ENCODE data around the gene TMEM176B.

The TMEM176B gene

DNA sequence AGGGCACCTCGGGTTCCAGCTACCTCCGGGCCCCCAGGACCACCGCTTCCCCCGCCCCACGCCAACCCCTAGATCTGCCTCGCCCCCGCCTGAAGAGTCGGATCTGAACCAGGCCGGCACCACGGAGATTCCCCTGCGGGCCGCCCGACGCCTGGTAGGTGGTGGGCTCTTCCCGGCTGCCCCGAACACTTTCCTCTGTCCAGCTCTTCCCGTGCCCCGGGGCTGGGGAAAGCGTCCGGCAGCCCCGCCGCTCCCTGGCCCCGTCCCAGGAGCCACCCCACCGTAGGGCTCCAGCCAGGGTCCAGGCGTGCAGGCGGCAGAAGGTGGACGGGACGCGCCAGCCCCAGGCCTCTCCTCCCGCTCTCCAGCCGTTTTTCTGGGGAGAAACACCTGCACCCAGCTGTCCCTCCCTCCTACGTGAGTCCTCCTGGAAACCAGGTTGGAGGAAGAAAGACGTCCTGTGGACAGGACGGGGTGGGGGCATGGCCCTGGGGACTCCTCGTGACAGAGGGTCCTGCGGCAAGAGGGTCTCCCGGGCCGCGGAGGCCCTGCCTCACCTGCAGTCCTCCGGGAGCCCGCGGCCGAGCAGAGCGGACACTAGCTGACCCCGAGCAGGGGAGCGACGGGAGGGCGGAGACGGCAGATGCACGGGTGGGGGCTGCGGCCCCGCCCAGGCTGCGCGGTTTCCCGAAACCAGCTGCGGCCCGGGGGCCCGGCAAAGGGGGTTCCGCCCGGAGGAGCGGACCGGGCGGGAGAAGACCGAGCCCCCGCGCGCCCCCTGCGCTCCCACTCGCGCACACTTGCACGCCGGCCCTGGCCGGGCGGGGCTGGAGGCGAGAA, at the start of gene TMEM176B:
Gene TMEM176B, minus strand, starts transcription at position 624 of the 840 bp plus-strand sequence. CDS start 3,795 bp downstream, outside the sequence.
- DNase-seq (ENCODE audit: low read depth, low spot score) = no peak

DNA sequence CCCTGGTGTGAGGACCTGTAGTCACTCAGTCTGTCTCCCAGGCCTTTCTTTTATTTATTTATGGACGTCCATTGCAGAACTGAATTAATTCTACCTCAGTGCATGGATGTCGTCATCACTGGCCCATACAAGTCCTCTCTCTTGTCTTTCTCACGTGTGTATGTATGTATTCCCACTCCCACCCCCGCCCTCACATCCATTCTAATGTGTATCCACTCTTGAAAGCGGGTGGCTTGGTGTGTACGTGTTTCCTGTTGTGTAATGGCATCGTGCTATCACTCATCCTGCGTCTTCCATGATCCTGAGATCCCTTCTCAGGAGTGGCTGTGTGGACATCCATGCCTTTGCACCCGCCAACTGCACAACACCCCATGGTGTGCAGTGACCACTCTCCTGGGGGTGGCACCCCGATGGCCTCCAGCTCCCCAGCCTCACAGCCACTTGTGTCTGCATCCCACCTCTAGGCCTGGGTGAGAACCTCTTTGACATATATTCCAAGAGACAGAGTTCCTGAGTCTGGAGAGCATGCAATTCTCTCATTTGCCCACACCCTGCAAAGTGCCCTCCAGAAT, 49.1 kb upstream of the TMEM176B start:
- DNase-seq (ENCODE audit: low read depth, low spot score) = no peak

DNA sequence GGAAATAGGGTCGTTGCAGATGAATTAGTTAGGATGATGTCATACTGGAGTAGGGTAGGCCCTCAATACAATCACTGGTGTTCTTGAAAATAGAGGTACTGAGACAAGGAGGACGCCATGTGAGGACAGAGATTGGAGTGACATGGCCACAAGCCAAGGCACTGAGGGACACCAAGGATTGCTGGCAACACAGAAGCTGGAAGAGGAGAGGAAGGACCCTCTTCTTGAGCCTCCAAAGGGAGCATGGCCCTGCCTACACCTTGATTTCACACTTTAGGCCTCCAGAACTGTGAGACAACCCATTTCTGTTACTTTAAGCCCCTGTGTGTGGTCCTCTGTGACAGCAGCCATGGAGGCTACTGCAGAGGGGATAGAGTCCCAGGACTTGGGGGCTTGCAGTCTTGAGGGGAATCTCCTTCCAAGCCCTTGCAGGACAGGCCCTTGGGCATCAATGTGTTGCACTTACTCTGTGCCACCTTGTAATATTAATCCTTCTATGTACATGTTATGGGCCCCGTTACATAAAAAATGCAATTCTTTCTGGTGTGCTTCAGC, 48.5 kb upstream of the TMEM176B start:
- no peak for DNase-seq (ENCODE audit: low read depth, low spot score)

DNA sequence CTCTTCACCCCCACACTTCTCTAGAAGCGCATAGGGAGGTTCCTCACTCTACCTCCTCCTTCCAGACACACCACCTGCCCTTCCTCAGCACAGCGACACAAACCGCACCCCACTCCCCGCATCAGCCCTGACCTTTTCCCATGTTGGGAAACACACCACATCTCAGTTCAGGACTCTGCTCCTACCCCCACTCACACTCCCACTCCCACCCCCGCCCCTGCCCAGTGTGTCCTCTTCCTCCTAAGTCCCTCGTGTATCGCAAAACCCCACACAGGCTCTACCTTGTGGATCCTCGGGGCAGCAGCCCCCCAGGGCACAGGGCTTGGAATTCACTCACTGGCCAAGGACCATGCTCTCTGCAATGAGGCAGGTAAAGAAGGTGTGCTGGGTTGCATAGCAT, 47.9 kb upstream of the TMEM176B start:
- DNase-seq (ENCODE audit: low read depth, low spot score) = no peak

DNA sequence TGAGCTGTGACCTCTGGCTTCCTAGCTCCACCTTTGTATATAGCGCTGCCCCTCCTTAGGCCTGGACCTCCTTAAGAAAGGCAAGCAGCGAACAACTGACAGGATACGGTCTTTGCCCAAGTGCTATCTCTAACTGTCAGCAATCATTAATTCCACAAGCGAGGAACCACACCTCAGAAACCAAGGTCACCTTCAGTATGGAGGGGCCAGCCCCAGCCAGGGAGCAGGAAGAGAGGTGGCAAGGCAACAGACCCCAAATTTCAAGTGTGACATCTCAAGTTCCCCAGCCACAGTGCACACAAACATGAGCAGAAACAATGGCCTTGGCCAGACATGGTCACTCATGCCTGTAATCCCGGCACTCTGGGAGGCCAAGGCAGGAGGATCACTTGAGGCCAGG, 47.4 kb upstream of the TMEM176B start:
- DNase-seq (ENCODE audit: low read depth, low spot score) = no peak

DNA sequence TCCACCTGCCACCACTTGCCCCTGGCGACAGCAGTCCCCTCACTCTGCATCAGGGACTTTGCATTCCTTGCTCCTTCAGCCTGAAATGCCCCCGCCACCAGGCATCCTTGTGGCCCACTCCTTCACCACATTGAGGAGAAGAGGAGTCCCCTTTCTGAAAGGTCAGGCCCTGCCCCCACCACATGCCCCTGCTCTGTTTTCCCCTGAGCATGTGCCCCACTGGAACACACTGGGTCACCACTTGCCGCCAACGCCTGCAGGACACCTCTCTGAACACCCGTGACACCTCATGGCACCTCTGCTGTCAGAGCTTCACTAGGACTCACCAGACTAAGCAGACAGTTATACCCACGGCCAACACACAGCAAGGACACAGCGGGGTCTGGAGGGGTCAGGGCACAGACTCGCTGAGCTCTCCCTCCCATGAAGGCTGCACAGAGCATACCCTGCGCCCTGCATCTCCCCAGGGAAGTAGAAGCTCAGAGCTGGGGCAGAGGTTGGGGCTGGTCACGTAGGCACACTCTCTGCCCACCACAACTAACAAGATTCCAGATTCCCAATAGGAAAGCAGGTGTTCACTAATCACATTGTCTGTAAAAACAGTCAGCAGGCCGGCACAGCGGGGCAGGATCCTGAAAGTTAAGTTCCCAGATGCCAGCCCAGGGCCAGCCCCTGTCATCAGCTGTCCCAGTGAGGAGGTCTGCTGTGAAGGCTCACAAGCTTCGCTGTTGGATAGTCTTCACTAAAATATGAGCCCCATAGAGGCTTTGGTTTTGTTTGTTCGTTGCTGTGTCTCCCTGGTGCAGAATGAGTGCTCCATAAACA, 46.3 kb upstream of the TMEM176B start:
- no peak for DNase-seq (ENCODE audit: low read depth, low spot score)

DNA sequence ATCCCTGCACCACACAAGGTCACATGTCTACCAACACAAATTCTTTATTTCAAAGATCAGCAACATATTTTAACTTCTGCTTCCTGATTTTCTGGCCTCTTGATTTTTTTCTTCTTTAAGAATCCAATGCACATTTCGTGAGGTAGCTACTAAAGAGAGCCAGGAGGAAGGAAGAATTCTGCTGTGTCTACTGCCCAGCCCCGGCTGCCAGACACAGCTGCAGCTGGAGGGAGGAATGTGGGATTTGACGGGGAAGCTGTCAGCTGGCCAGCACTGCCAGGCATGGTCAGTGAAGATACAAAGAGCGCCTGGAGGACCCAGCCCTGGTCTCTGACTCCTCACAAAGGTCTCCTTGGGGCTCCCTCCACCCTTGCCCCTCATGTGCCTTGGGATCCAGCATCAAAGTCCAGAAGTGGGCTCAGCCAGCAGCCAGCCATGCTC, 45.3 kb upstream of the TMEM176B start:
- DNase-seq (ENCODE audit: low read depth, low spot score) = no peak

DNA sequence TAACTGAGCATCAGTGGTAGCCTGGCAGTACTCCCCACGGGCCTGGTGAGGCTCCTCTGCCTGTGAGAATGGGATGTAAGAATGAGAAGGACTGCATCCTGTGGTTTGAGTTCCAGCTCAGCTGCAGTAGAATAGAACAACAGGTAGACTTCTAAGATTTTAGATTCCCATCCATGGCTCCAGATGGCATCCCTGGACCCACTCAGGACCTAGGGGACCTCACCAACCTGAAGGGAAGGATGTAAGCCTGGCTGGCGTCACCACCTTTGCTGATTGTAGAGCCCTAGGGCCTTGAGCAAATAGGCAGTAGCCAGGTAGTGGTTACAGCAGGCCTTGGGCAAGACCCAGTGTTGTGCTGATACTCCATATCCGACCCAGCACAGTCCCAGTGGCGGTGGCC, 42.6 kb upstream of the TMEM176B start:
- DNase-seq (ENCODE audit: low read depth, low spot score) = no peak

DNA sequence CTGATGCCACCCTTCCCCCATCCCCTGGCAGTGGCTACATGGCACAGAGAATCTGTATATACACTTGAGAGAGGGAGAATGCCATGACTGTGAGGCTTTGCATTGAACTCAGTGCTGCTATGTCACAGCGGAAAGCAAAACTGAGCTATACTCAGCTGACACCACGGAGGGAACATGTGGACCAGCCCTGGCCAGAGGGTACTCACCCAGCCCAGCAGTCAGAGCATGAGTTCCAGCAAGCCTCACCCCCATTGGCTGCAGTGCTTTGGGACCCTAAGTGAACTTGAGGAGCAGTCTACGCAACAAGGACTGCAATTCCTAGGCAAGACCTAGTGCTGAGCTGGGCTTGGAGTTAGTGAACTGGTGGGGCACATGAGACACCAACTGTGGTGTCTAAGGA, 41.9 kb upstream of the TMEM176B start:
- no peak for DNase-seq (ENCODE audit: low read depth, low spot score)

DNA sequence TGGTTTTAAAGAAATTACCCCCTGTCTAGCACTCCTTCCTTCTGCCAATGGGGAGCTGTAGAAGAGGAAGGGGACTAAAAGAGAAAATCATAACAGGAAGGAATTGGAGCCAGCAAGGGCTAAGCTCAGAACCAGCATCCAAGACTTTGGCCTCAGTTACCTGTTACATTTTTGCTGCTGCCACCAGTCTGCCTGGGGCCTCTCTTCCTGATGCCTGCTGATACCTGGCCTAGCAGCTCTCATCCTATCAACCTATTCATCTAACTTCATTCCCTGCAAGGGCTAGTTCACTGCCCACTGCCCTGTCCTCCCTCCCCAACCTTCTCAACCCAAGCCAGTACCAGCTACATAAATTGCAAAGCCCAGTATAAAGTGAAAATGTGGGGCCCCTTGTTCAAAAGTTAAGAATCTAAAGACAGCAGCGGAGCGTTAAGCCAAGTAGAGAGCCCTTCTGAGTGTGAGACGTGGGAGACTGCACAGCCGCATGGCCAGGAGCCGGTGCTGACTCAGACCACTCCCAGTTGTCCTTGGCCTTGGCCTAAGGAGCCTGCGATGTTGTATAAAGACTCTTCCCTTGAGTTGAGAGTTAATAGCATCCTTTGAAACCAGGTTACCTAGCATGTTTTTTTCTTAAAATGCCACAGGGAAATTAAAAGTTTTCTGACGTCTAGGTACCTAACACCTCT, 38.9 kb upstream of the TMEM176B start:
- no peak for DNase-seq (ENCODE audit: low read depth, low spot score)

DNA sequence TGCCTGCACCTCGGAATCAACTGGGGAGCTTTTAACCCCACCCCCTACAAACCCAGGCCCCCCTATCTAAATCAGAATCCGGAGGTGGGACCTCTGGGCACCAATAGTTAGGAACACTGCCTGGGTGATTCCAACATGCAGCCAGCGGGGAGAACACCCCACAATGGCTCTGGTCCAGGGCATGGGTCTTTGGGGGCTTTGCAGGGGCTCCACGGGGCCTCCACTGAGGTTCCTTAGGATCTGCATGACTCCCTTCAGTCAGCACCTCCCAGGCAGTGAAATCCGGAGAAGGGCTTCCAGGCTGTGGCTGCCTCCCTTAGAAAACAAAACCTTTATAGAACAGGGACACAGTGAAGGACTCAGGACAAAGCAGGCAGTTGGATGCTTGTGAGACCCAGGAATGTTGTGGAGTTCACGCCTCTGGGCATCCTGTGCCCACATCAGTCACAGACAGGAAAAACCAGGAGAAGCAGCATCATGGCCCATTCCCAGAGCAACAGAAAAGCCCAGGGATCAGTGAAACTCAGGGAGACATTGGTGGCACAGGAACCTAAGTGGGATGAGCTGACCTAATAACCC, 35.6 kb upstream of the TMEM176B start:
- no peak for DNase-seq (ENCODE audit: low read depth, low spot score)

DNA sequence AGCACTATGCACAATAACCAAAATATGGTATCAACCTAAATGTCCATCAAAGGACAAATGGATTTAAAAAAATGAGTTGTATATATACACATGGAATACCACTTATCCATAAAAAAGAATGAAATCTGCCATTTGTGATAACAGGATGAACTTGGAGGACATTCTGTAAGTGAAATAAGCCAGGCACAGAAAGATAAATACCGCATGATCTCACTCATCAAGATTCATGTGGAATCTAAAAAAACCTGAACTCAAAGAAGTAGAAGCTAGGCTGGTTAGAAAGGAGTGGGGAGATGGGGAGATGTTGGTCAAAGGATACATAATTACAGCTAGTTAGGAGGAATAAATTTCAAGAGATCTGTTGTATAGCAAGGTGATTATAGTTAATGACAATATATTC, 34.9 kb upstream of the TMEM176B start:
- no peak for DNase-seq (ENCODE audit: low read depth, low spot score)

DNA sequence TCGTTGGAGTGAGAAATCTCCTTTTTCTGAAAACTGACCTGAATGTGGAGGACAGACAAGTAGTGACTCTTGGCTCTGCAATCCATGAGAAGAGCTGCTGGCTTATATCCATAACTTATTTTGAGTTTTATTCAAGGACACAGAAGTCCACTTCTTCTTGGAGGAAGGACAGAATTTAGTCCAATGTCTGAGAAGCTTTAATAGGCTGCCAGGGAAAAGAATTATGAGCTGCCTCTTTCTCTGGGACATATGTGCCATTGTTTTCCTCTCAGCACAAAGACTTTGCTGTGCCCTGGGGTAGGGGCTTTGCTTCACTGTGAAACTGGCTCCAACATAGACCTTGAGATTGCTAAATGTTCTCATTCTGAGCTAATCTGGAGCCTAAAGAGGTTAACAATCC, 31.7 kb upstream of the TMEM176B start:
- no peak for DNase-seq (ENCODE audit: low read depth, low spot score)

DNA sequence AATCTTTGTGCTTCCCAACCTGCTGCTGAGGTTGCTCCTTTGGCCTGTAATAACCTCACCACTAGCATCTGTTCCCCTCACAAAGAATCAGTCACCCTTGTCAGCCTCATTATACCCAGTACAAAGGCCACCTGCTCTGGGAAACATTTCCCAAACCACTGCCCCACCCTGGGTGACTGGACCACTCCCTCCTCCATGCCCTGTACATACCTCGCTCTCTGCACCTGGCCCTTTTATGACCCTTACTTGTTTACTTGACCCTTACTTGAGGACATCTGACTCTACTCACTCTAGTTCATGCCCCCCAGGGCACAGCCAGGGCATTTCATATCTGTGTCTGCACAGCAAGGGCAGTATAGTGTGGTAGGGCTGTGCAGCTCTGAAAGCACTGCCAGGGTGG, 30.8 kb upstream of the TMEM176B start:
- no peak for DNase-seq (ENCODE audit: low read depth, low spot score)

DNA sequence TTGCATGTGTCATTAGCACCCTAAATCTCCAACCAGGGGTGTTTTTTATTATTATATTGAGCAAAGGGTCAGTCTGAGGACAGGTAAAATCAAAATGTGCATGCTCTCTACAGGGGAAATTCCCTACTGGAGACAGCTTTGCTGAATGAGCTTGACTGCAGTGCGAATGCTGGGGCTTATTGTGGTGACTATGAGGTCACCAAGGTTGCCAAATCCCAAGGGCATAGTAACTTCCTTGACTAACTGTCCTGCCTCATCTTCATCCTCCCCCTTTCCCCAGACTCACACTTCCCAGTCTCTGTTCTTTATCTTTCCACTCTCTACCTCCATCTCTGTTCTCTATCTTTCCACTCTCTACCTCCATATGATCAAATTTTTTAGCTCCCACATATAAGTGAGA, 29.3 kb upstream of the TMEM176B start:
- DNase-seq (ENCODE audit: low read depth, low spot score) = no peak

DNA sequence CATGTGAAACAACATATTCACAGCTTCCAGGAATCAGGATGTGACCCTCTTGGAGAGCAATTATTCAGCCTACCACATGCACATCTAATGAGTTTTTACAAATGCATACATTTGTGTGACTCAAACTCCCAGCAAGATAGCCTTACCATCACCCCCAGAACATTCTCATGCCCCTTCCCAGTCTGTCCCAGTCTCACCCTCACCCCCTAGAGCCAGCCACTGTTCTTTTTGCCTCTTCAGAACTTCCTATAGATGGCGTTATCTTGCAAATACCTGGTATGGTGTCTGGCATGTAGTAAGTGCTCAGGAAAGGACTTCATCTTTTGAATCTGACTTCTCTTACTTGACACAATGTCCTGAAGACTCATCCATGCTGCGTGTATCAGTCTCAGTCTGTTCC, 28.2 kb upstream of the TMEM176B start:
- no peak for DNase-seq (ENCODE audit: low read depth, low spot score)

DNA sequence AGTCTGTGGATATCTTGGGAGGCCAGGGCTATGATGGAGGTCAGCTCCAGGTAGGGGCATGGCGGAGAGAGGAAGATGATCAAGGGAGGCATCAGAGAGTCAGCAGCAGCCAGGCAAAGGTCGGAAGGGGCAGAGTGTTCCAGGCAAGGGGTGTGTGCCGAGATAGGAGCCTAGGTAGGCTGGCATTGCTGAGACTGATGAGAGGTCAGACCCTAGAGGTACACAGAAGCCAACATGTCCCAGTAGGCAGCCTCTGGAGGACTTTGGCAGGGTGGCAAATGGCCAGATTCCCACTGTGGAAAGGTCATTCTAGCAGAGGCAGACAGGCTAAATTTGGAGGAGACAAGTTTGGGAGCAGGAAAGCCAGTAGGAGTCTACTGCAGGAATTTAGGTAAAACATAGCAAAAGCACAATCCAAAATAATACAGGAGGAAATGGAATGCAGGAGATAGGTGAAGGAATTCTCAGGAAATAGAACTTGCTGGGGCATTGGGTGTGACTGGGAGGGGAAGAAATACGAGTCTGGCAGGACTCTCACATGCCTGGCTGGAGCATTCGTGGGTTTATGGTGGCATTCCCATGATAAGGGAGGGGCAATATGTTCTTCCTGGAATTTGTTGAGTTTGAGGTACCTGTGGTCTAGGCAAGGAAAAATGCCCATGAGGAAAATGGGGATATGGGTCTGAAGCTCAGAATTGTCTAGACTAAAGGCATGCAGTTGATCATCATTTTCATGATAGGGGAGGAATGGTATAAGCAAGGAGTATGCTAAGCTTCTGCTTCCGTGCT, 26.1 kb upstream of the TMEM176B start:
- no peak for DNase-seq (ENCODE audit: low read depth, low spot score)

DNA sequence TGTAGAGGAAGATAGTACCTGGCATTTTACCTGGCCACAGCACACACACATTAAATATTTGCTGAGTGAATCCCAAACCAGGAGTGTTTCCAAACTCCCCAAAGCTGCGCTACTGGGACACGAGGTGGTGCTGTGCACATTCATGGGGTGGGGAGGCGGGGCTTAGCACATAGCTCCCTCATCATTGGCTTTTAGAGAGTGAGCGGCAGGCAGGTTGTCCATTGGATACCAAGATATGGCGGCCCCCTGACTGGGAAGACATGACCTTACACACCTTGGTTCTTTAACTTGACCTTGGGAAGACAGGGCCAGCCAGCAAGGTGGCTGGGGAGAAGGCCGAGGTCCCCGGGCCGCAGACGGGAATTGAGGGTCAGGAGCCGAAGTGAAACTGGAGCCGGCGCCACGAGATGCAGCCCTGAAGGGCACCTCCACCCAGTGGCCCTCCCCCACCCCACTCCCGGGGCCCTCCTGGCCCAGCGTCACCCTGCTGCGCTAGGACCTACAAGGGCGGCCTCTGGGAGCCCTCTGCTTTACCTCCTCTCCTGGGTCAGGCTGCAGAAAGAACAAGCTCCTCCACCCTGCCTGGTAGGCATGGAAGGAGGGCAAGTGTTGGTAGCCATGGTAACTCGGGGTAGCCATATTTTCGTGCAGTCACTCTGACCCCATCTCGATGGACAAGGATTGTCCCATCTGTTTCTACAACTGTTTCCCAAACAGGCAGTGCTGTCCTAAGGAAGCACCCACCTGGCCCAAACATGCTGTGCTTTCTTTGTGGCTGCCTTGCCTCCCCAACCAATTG, 24.4 kb upstream of the TMEM176B start:
- DNase-seq (ENCODE audit: low read depth, low spot score) = no peak

DNA sequence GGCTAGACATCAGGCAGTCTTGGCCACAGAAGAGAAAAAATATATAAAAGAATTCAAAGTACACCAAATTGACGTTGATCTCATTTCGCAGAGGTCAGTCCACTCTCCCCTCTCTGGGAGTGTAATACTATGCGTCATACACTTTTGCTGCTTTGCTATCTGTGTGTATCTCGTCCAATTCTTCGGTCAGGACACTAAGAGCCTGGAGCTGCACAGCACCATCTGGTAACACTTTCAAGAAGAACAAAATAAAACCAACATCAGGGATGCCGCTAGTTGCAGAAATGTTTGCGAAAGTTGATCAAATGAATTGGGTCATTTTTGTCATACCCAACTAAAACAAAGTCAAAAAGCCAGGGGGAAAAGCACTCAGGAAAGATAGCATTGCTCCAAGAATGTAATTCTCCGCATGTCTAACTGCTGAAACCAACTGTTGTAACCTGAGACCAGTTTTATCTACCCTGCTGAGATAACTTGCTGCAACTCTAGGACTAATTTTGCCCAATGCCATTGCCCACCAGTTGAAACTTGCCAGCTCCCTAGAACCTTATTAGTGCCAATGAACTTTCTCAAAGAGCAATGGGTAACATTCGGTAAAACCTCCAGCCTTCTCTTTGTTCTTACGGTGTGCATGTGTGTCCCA, 23.4 kb upstream of the TMEM176B start:
- no peak for DNase-seq (ENCODE audit: low read depth, low spot score)
